Measurements from ENCODE around the gene NGFR.

The NGFR gene

DNA sequence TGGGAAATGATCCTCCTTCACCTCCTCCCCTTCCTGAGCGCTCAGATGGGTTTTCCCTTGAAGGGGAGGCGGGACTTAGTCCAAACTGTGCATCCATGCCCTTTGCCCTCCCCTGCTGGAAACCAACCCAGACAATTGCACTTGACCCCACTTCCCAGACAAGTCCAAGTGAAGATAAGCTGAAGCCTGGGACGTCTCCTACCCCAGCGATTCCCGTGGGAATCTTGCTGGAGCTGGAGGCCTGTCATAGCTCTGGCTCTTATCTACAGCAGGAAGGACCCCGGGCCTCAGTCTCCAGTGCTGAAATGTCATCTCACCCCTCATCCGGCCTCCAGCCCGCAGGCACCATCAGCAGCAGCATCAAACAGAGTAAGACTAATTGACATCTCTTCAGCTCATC is 6.5 kb upstream of the NGFR start:
- H3K9me3 ChIP-seq (ENCODE audit: control insufficient read depth, insufficient read depth, low read length) = no peaks in the 10 kb centered on the region
- H3K27ac ChIP-seq (ENCODE audit: low read depth, low read length) = no peak overlapping the region
- no peak overlapping the region for H3K4me3 ChIP-seq (ENCODE audit: low read length)
- no peaks in the 10 kb centered on the region for H3K79me2 ChIP-seq (ENCODE audit: control insufficient read depth, low read length)
- no peak for TF ChIP-seq EZH2phosphoT487 (IDR thresholded peaks at IDR 0.05; ENCODE audit: borderline replicate concordance, low read length)
- TF ChIP-seq, protein P1, sequence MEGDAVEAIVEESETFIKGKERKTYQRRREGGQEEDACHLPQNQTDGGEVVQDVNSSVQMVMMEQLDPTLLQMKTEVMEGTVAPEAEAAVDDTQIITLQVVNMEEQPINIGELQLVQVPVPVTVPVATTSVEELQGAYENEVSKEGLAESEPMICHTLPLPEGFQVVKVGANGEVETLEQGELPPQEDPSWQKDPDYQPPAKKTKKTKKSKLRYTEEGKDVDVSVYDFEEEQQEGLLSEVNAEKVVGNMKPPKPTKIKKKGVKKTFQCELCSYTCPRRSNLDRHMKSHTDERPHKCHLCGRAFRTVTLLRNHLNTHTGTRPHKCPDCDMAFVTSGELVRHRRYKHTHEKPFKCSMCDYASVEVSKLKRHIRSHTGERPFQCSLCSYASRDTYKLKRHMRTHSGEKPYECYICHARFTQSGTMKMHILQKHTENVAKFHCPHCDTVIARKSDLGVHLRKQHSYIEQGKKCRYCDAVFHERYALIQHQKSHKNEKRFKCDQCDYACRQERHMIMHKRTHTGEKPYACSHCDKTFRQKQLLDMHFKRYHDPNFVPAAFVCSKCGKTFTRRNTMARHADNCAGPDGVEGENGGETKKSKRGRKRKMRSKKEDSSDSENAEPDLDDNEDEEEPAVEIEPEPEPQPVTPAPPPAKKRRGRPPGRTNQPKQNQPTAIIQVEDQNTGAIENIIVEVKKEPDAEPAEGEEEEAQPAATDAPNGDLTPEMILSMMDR (IDR thresholded peaks at IDR 0.05; ENCODE audit: low read depth, low read length, poor library complexity, severe bottlenecking) = no peak
- H3K27me3 ChIP-seq (ENCODE audit: control insufficient read depth, low read length) = peaks cover 67% of the 10 kb centered on the region
- H4K20me1 ChIP-seq (ENCODE audit: control insufficient read depth, insufficient read depth, low read depth, low read length) = no peaks in the 10 kb centered on the region
- H3K4me2 ChIP-seq (ENCODE audit: low read length) = no peak overlapping the region
- H3K9me2 ChIP-seq (replicated peaks; ENCODE audit: control insufficient read depth, low read length) = no peaks in the 10 kb centered on the region
- peaks cover 4% of the 10 kb centered on the region; the same call in 1 of the 2 replicates for H3K4me1 ChIP-seq (ENCODE audit: control insufficient read depth, low read length)
- H3K36me3 ChIP-seq (ENCODE audit: control insufficient read depth, low read length) = no peaks in the 10 kb centered on the region
- H3F3A ChIP-seq (ENCODE audit: control insufficient read depth, insufficient read depth) = no peaks in the 10 kb centered on the region

DNA sequence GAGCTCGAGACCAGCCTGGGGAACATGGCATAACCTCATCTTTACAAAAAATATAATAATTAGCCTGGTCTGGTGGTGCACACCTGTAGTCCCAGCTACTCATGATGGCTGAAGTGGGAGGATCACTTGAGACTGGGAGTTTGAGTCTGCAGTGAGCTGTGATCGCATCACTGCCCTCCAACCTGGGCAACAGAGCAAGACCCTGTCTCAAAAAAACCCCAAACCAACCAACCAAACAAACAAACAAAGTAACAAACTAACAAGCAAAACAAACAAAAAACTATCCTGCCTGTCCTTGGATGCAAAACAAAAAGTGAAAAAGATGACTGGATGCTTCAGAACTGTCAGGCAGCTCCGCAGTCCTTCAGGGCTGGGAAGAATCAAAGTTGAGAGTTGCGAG is 5.7 kb upstream of the NGFR start:
- no peak for TF ChIP-seq EZH2phosphoT487 (IDR thresholded peaks at IDR 0.05; ENCODE audit: borderline replicate concordance, low read length)
- TF ChIP-seq, protein P1 (IDR thresholded peaks at IDR 0.05; ENCODE audit: low read depth, low read length, poor library complexity, severe bottlenecking) = no peak
- H3K36me3 ChIP-seq (ENCODE audit: control insufficient read depth, low read length) = no peaks in the 10 kb centered on the region
- peaks cover 70% of the 10 kb centered on the region for H3K27me3 ChIP-seq (ENCODE audit: control insufficient read depth, low read length)
- H3K27ac ChIP-seq (ENCODE audit: low read depth, low read length) = no peak overlapping the region
- H4K20me1 ChIP-seq (ENCODE audit: control insufficient read depth, insufficient read depth, low read depth, low read length) = no peaks in the 10 kb centered on the region
- H3K9me2 ChIP-seq (replicated peaks; ENCODE audit: control insufficient read depth, low read length) = no peaks in the 10 kb centered on the region
- H3K9me3 ChIP-seq (ENCODE audit: control insufficient read depth, insufficient read depth, low read length) = no peaks in the 10 kb centered on the region
- no peaks in the 10 kb centered on the region for H3K79me2 ChIP-seq (ENCODE audit: control insufficient read depth, low read length)
- no peaks in the 10 kb centered on the region for H3F3A ChIP-seq (ENCODE audit: control insufficient read depth, insufficient read depth)
- 0 out of 2 replicates have a peak, but pooled peaks cover 4% of the 10 kb centered on the region for H3K4me1 ChIP-seq (ENCODE audit: control insufficient read depth, low read length)
- H3K4me3 ChIP-seq (ENCODE audit: low read length) = no peak overlapping the region
- H3K4me2 ChIP-seq (ENCODE audit: low read length) = no peak overlapping the region

DNA sequence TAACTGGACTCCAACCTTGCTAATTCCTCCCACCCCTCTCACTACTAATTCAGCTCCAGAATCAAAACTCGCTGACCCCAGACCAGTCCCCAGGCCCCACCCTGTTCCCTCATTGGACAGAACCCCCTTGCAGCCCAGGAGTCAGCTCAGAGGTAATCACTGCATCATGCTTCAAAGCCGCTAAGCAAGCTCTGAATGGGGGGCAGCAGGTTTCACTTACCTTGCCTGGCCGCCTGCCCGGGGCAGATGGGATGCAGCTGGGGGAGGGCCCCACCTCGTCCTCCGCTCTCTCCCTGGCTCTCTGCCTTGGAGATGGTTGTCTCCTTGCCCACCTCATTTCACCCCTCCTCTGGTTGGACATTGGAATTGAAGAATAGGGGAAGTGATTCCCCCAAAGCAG is 4.8 kb upstream of the NGFR start:
- no peaks in the 10 kb centered on the region for H3K9me3 ChIP-seq (ENCODE audit: control insufficient read depth, insufficient read depth, low read length)
- H3F3A ChIP-seq (ENCODE audit: control insufficient read depth, insufficient read depth) = no peaks in the 10 kb centered on the region
- no peak overlapping the region for H3K4me3 ChIP-seq (ENCODE audit: low read length)
- no peaks in the 10 kb centered on the region for H3K36me3 ChIP-seq (ENCODE audit: control insufficient read depth, low read length)
- H3K9me2 ChIP-seq (replicated peaks; ENCODE audit: control insufficient read depth, low read length) = no peaks in the 10 kb centered on the region
- peaks cover 9% of the 10 kb centered on the region for H3K4me1 ChIP-seq (ENCODE audit: control insufficient read depth, low read length)
- no peaks in the 10 kb centered on the region for H4K20me1 ChIP-seq (ENCODE audit: control insufficient read depth, insufficient read depth, low read depth, low read length)
- no peaks in the 10 kb centered on the region for H3K79me2 ChIP-seq (ENCODE audit: control insufficient read depth, low read length)
- no peak overlapping the region for H3K27ac ChIP-seq (ENCODE audit: low read depth, low read length)
- peaks cover 73% of the 10 kb centered on the region for H3K27me3 ChIP-seq (ENCODE audit: control insufficient read depth, low read length)
- TF ChIP-seq, protein P1 (IDR thresholded peaks at IDR 0.05; ENCODE audit: low read depth, low read length, poor library complexity, severe bottlenecking) = no peak
- TF ChIP-seq EZH2phosphoT487 (IDR thresholded peaks at IDR 0.05; ENCODE audit: borderline replicate concordance, low read length) = no peak
- no peak overlapping the region for H3K4me2 ChIP-seq (ENCODE audit: low read length)
